A549 (cell line): ENCODE measurements around the gene AXL. TPM values are rescaled to one million over a fixed set of nuclear protein-coding genes. Genes with fewer than 3 reads are reported as not detected.
A peak's percentile ranks its signal among the peaks of the same experiment; 100 is the strongest.

Source experiments
- CEBPB ChIP-seq, 2 experiments: fragments of >200 bp in 1 of 2; sonication (Bioruptor Twin) in 1 of 2; formaldehyde crosslinking in 1 of 2; IDR thresholded peaks; 2 replicates each; pipeline ENCODE4 v1.6.1; 2012 to 2016
- CTCF ChIP-seq: fragments of >200 bp; sonication (Bioruptor Twin); formaldehyde crosslinking; IDR thresholded peaks from 3 replicates; pipeline ENCODE4 v1.5.1; 2016
- ELK1 ChIP-seq: fragments of 150-350 bp; IDR thresholded peaks from 2 replicates; pipeline ENCODE4 v1.6.1; 2014; ENCODE audit warnings: low read depth, mild to moderate bottlenecking, low read length
- EP300 ChIP-seq, 2 experiments: fragments of >200 bp; sonication (Bioruptor Twin); formaldehyde crosslinking; IDR thresholded peaks; 2 replicates in 1 of 2; 3 replicates in 1 of 2; pipeline ENCODE4 v1.6.1; 2016 to 2017
- FOSL2 ChIP-seq, 2 experiments: fragments of 450-650 bp in 1 of 2; fragments of >200 bp in 1 of 2; sonication (Bioruptor Twin) in 1 of 2; formaldehyde crosslinking; IDR thresholded peaks; 2 replicates each; pipeline versions ENCODE4 v1.5.0 to v1.6.1; 2016 to 2020; ENCODE audit warnings: mild to moderate bottlenecking in 1 of 2, moderate library complexity in 1 of 2
- FOXS1 ChIP-seq: fragments of 250-450 bp; sonication (Bioruptor Pico); IDR thresholded peaks from 2 replicates; pipeline ENCODE4 v1.5.0; 2020; ENCODE audit warnings: mild to moderate bottlenecking, moderate library complexity
- HES2 ChIP-seq: fragments of >200 bp; sonication (Bioruptor Twin); formaldehyde crosslinking; IDR thresholded peaks from 2 replicates; pipeline ENCODE4 v1.6.1; 2016
- HEYL ChIP-seq: fragments of 250-450 bp; sonication (Bioruptor Pico); IDR thresholded peaks from 2 replicates; pipeline ENCODE4 v1.8.0; 2021; ENCODE audit warnings: mild to moderate bottlenecking, moderate library complexity
- HMGXB4 ChIP-seq: fragments of 250-450 bp; sonication (Bioruptor Pico); IDR thresholded peaks from 2 replicates; pipeline ENCODE4 v1.5.0; 2021; ENCODE audit warnings: mild to moderate bottlenecking, moderate library complexity, borderline replicate concordance
- JUNB ChIP-seq: fragments of >200 bp; sonication (Bioruptor Twin); formaldehyde crosslinking; IDR thresholded peaks from 2 replicates; pipeline ENCODE4 v1.6.1; 2016
- PBX3 ChIP-seq: IDR thresholded peaks from 2 replicates; pipeline ENCODE4 v1.6.1; 2012
- REST ChIP-seq: fragments of 200-600 bp; sonication (generic); IDR thresholded peaks from 2 replicates; pipeline ENCODE4 v1.6.1; 2016; ENCODE audit warnings: antibody characterized with exemption, mild to moderate bottlenecking, moderate library complexity
- RFX5 ChIP-seq: fragments of 450-650 bp; IDR thresholded peaks from 2 replicates; pipeline ENCODE4 v1.7.1; 2014; ENCODE audit warnings: antibody characterized with exemption, mild to moderate bottlenecking, moderate library complexity
- RNF2 ChIP-seq: fragments of 200-600 bp; sonication (generic); IDR thresholded peaks from 2 replicates; pipeline ENCODE4 v1.6.1; 2016; ENCODE audit warnings: low read depth, mild to moderate bottlenecking, antibody characterized with exemption, moderate library complexity, borderline replicate concordance
- USF2 ChIP-seq: fragments of 450-650 bp; IDR thresholded peaks from 2 replicates; pipeline ENCODE4 v1.6.1; 2014; ENCODE audit warnings: antibody characterized with exemption
- ZSCAN20 ChIP-seq: fragments of 250-450 bp; sonication (Bioruptor Pico); IDR thresholded peaks from 2 replicates; pipeline ENCODE4 v1.8.0; 2022; ENCODE audit warnings: mild to moderate bottlenecking, moderate library complexity
- polyA plus RNA-seq, 4 experiments: library from polyadenylated mRNA; depleted of rRNA in 3 of 4; stranded (reverse); fragments of >200 nt; fragmentation: RNase III in 1 of 4; extraction: RNeasy Plus Mini Kit Qiagen cat#74134 plus additional on column Dnase treatment in 1 of 4; gene quantifications; 2 replicates in 3 of 4; 3 replicates in 1 of 4; pipeline ENCODE4 v1.2.3, GENCODE V29; 2011 to 2017

AXL gene
- polyA plus RNA-seq, 2 of the 4 experiments (the other 2 are of a cell fraction): 45.4 to 60.1 TPM

GRCh38 chr19:41263850-41264580 is 45.0 kb downstream of the AXL start, which contains the start of gene HNRNPUL1 (continued):
- TF ChIP-seq REST: peak; percentile 15; the same call in 1 of the 2 replicates
- TF ChIP-seq JUNB: no peak
- no peak for TF ChIP-seq HEYL
- no peak for TF ChIP-seq FOSL2 (IDR thresholded peaks at IDR 0.05)
- peak; percentile 55 for TF ChIP-seq FOSL2 (CRISPR knock-in tag; IDR thresholded peaks at IDR 0.05)
- TF ChIP-seq RNF2: no peak
- peak; percentile 63 for TF ChIP-seq USF2
- TF ChIP-seq ZSCAN20 (CRISPR knock-in tag): no peak
- peak in 1 of 2 experiments; percentile 31; a peak in 2 of 4 replicates for TF ChIP-seq CEBPB (IDR thresholded peaks at IDR 0.05)
- TF ChIP-seq FOXS1 (CRISPR knock-in tag): peak; percentile 80; the same call in 1 of the 2 replicates
- peak; percentile 79 for TF ChIP-seq PBX3
- no peak for TF ChIP-seq EP300 (IDR thresholded peaks at IDR 0.05)
- TF ChIP-seq HES2: no peak
- peak; percentile 99 for TF ChIP-seq HMGXB4 (CRISPR knock-in tag)
- TF ChIP-seq CTCF: peak; percentile 44
- TF ChIP-seq RFX5: peak; percentile 91
- no peak for TF ChIP-seq ELK1
